Neural progenitor cell (in vitro differentiated cells): ENCODE data around the gene TMCO4. TPM values are rescaled to one million over a fixed set of nuclear protein-coding genes. Genes with fewer than 3 reads are reported as not detected.
A peak's percentile ranks its signal among the peaks of the same experiment; 100 is the strongest.

ENCODE experiments used
- DNase-seq: peaks from one replicate; pipeline ENCODE4 v3.0.0-alpha.2; 2016; ENCODE audit warnings: low spot score
- H2AFZ ChIP-seq: fragments of 200-600 bp; sonication (generic); replicated peaks from 2 replicates; pipeline ENCODE4 v1.6.1; 2016; ENCODE audit warnings: antibody characterized with exemption
- H3F3A ChIP-seq: fragments of 200-600 bp; sonication (generic); 2 replicates; pipeline ENCODE4 v1.6.1; 2016; ENCODE audit warnings: antibody characterized with exemption, low read depth
- H3K27ac ChIP-seq: fragments of 200-600 bp; sonication (generic); 2 replicates; pipeline ENCODE4 v1.5.1; 2016; ENCODE audit warnings: mild to moderate bottlenecking
- H3K27me3 ChIP-seq: fragments of 200-600 bp; sonication (generic); 2 replicates; pipeline ENCODE4 v1.6.1; 2016; ENCODE audit warnings: mild to moderate bottlenecking, moderate library complexity
- H3K36me3 ChIP-seq: fragments of 200-600 bp; sonication (generic); 2 replicates; pipeline ENCODE4 v1.5.1; 2016
- H3K4me1 ChIP-seq: fragments of 200-600 bp; sonication (generic); 2 replicates; pipeline ENCODE4 v1.6.1; 2016; ENCODE audit warnings: mixed run types
- H3K4me2 ChIP-seq: fragments of 200-600 bp; sonication (generic); 2 replicates; pipeline ENCODE4 v1.6.1; 2016
- H3K4me3 ChIP-seq: fragments of 200-600 bp; sonication (generic); 2 replicates; pipeline ENCODE4 v1.5.1; 2016
- H3K79me2 ChIP-seq: fragments of 200-600 bp; sonication (generic); 2 replicates; pipeline ENCODE4 v1.6.1; 2016; ENCODE audit warnings: low read depth
- H3K9ac ChIP-seq: fragments of 200-600 bp; sonication (generic); 2 replicates; pipeline ENCODE4 v1.6.1; 2016
- H3K9me3 ChIP-seq: fragments of 200-600 bp; sonication (generic); 2 replicates; pipeline ENCODE4 v1.5.1; 2016; ENCODE audit warnings: low read depth
- H4K20me1 ChIP-seq: fragments of 200-600 bp; sonication (generic); 2 replicates; pipeline ENCODE4 v1.6.1; 2016; ENCODE audit warnings: low read depth
- H3K27ac Mint-ChIP-seq: 3 replicates; pipeline ENCODE4 v1.8.0; 2021; ENCODE audit warnings: mixed read lengths
- H3K27me3 Mint-ChIP-seq: 2 replicates; pipeline ENCODE4 v1.8.0; 2022; ENCODE audit warnings: low read depth, mild to moderate bottlenecking, inconsistent platforms, moderate library complexity, mixed read lengths; ENCODE audit not compliant: insufficient read depth
- H3K36me3 Mint-ChIP-seq: 3 replicates; pipeline ENCODE4 v1.8.0; 2021; ENCODE audit warnings: mixed read lengths
- H3K4me1 Mint-ChIP-seq: 3 replicates; pipeline ENCODE4 v1.8.0; 2021; ENCODE audit warnings: mixed read lengths
- H3K4me3 Mint-ChIP-seq: 3 replicates; pipeline ENCODE4 v1.8.0; 2021; ENCODE audit warnings: mild to moderate bottlenecking, moderate library complexity, mixed read lengths
- H3K9me3 Mint-ChIP-seq: 3 replicates; pipeline ENCODE4 v1.8.0; 2020; ENCODE audit warnings: mixed read lengths
- EZH2 ChIP-seq: fragments of 200-600 bp; sonication (generic); IDR thresholded peaks from 2 replicates; pipeline ENCODE4 v1.6.1; 2017; ENCODE audit warnings: antibody characterized with exemption, mild to moderate bottlenecking, moderate library complexity
- EZH2phosphoT487 ChIP-seq: fragments of 200-600 bp; sonication (generic); IDR thresholded peaks from 2 replicates; pipeline ENCODE4 v1.6.1; 2017; ENCODE audit warnings: antibody characterized with exemption
- total RNA-seq: library from RNA; depleted of rRNA; stranded (reverse); fragments of >200 nt; gene quantifications from 2 replicates; pipeline ENCODE4 v1.2.3, GENCODE V29; 2015; ENCODE audit warnings: low replicate concordance
- TF ChIP-seq, protein P1 (sequence below): fragments of 200-600 bp; sonication (generic); IDR thresholded peaks from 2 replicates; pipeline ENCODE4 v1.5.1; 2017; ENCODE audit warnings: antibody characterized with exemption, mild to moderate bottlenecking

Gene TMCO4
- total RNA-seq, 1 donor from 2014 or later, result 0.30 TPM

DNA sequence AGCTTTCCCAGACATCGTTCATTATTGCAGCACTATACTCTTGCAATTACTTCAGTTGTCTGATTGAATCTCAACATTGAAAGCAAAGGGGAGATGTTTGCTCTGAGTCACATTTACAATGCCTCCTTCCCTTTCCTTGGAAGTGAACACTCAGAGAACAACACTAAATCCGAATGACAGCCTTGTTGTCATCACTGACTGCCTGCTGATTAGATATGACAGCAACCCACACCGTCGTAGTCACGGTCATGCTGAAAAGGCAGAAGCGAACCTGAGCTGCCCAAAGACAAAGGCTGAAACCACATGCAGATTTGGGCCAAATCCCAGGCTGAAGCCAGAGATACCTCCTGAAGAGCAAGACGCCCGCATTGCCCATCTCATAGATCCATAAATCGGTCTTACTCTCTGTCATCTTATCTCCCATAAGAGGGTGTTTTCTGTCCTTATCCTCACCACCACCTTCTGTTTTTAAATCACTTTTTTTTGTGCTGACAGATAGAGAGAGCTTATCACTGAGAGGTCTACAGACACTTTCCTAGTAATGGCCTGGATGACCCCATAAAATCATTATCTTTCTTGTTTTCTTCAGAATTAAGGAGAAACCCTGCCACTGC lies 47.5 kb downstream of the TMCO4 start:
- TF ChIP-seq, protein P1, sequence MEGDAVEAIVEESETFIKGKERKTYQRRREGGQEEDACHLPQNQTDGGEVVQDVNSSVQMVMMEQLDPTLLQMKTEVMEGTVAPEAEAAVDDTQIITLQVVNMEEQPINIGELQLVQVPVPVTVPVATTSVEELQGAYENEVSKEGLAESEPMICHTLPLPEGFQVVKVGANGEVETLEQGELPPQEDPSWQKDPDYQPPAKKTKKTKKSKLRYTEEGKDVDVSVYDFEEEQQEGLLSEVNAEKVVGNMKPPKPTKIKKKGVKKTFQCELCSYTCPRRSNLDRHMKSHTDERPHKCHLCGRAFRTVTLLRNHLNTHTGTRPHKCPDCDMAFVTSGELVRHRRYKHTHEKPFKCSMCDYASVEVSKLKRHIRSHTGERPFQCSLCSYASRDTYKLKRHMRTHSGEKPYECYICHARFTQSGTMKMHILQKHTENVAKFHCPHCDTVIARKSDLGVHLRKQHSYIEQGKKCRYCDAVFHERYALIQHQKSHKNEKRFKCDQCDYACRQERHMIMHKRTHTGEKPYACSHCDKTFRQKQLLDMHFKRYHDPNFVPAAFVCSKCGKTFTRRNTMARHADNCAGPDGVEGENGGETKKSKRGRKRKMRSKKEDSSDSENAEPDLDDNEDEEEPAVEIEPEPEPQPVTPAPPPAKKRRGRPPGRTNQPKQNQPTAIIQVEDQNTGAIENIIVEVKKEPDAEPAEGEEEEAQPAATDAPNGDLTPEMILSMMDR, result no peak
- no peak for TF ChIP-seq EZH2
- TF ChIP-seq EZH2phosphoT487, result no peak
- no peak overlapping the region for H3K4me3 Mint-ChIP-seq
- H3K4me3 ChIP-seq, result no peak overlapping the region
- H3K27me3 ChIP-seq, result no peaks in the 10 kb centered on the region
- no peak for DNase-seq
- H3K27ac Mint-ChIP-seq, result no peak overlapping the region
- peaks cover 4% of the 10 kb centered on the region for H3K4me1 Mint-ChIP-seq
- H3F3A ChIP-seq, result no peaks in the 10 kb centered on the region
- no peak overlapping the region for H2AFZ ChIP-seq
- no peaks in the 10 kb centered on the region for H3K4me1 ChIP-seq
- H3K4me2 ChIP-seq, result no peak overlapping the region
- H3K27ac ChIP-seq, result no peak overlapping the region
- no peak overlapping the region for H3K9ac ChIP-seq
- no peaks in the 10 kb centered on the region for H3K36me3 ChIP-seq
- no peaks in the 10 kb centered on the region for H3K36me3 Mint-ChIP-seq
- H3K9me3 Mint-ChIP-seq, result no peaks in the 10 kb centered on the region
- no peaks in the 10 kb centered on the region for H4K20me1 ChIP-seq
- no peaks in the 10 kb centered on the region for H3K79me2 ChIP-seq
- H3K27me3 Mint-ChIP-seq, result peaks cover 22% of the 10 kb centered on the region
- no peaks in the 10 kb centered on the region for H3K9me3 ChIP-seq

DNA sequence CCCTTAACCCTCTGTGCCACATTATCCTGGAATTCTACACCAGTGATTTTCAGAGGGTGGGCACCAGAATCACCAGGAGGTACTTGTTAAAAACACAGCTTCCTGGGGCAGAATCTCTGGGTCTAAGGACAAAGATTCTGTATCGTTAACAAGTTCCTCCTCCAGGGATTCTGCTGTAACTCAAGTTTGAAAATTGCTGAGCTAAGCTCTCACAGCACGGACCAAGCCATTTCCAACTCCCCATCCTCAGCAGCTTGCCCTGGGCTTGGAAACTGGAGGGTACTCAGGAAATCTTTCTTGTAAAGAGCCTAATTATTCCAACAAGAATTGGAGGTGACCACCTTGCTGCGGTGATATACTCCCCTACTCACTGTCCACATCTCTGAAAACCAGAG lies 48.8 kb downstream of the TMCO4 start:
- H3F3A ChIP-seq, result no peaks in the 10 kb centered on the region
- no peaks in the 10 kb centered on the region for H3K9me3 Mint-ChIP-seq
- H3K4me1 ChIP-seq, result no peaks in the 10 kb centered on the region
- H3K27me3 ChIP-seq, result no peaks in the 10 kb centered on the region
- TF ChIP-seq EZH2 (no peak), EZH2phosphoT487 (no peak)
- TF ChIP-seq, protein P1, result no peak
- H3K4me1 Mint-ChIP-seq, result peaks cover 4% of the 10 kb centered on the region
- H3K4me2 ChIP-seq, result no peak overlapping the region
- no peaks in the 10 kb centered on the region for H4K20me1 ChIP-seq
- no peak overlapping the region for H3K27ac ChIP-seq
- no peak for DNase-seq
- no peak overlapping the region for H2AFZ ChIP-seq
- peak overlapping the region; percentile 66 for H3K4me3 Mint-ChIP-seq
- H3K4me3 ChIP-seq, result no peak overlapping the region
- H3K36me3 Mint-ChIP-seq, result no peaks in the 10 kb centered on the region
- H3K79me2 ChIP-seq, result no peaks in the 10 kb centered on the region
- H3K27me3 Mint-ChIP-seq, result peaks cover 20% of the 10 kb centered on the region
- no peak overlapping the region for H3K9ac ChIP-seq
- H3K27ac Mint-ChIP-seq, result no peak overlapping the region
- H3K9me3 ChIP-seq, result no peaks in the 10 kb centered on the region
- H3K36me3 ChIP-seq, result no peaks in the 10 kb centered on the region

DNA sequence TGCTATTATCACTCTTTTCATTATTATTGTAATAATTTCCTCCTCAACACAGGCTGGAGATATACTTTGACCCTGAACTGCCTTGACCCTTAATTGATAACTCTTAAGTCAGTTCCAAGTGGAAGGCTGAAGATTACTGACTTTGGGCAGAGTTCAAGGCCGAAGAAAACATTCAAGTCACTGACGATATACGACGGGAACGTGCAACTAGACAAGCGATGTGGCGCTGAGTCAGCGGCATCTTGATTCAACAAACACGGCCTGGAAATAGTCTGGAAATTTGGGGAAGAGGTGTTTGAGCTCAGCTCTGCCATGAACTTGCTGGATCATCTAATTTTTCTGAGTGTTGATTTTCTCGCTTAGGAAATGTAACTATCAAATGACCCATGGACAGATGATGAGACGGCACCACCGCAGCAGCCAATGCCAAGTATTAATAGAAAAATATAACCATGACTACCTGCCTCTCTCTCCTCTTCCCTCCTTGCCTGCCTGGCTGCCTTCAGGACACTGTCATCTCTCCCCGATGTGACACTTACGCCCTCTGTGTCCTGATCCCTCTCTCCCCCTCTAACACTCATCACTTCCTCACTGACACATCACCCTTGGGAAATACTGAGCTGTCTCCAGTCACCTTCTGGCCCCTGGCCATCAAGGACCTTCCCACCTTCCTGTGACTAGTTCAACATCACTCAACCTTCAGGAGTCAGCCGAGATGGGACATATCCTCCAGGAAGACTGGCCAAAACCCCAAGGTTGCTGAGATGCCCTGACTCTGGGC lies 49.4 kb downstream of the TMCO4 start:
- peaks cover 20% of the 10 kb centered on the region for H3K27me3 Mint-ChIP-seq
- H3K36me3 Mint-ChIP-seq, result no peaks in the 10 kb centered on the region

More for the DNA sequence above, 49.4 kb downstream of the TMCO4 start:
- H3K36me3 ChIP-seq, result no peaks in the 10 kb centered on the region
- DNase-seq, result no peak
- Mint-ChIP-seq H3K4me3 (peak overlapping the region; percentile 66), H3K9me3 (no peaks in the 10 kb centered on the region), H3K4me1 (peaks cover 4% of the 10 kb centered on the region), H3K27ac (no peak overlapping the region)
- H3F3A ChIP-seq, result no peaks in the 10 kb centered on the region
- no peaks in the 10 kb centered on the region for H3K4me1 ChIP-seq
- H3K9ac ChIP-seq, result no peak overlapping the region
- no peaks in the 10 kb centered on the region for H3K79me2 ChIP-seq
- no peak overlapping the region for H3K4me2 ChIP-seq
- H3K27me3 ChIP-seq, result no peaks in the 10 kb centered on the region
- no peak overlapping the region for H2AFZ ChIP-seq
- H4K20me1 ChIP-seq, result no peaks in the 10 kb centered on the region
- TF ChIP-seq, protein P1, result no peak
- no peak for TF ChIP-seq EZH2
- no peak for TF ChIP-seq EZH2phosphoT487
- no peak overlapping the region for H3K4me3 ChIP-seq
- no peak overlapping the region for H3K27ac ChIP-seq
- H3K9me3 ChIP-seq, result no peaks in the 10 kb centered on the region
